ENCODE measurements around the gene IRAK2.
"Not testable (repeated sequence)": the region's sequence is repeated elsewhere in the genome, so short reads cannot be mapped to it uniquely, and the experiment has no call there.

IRAK2 gene

DNA sequence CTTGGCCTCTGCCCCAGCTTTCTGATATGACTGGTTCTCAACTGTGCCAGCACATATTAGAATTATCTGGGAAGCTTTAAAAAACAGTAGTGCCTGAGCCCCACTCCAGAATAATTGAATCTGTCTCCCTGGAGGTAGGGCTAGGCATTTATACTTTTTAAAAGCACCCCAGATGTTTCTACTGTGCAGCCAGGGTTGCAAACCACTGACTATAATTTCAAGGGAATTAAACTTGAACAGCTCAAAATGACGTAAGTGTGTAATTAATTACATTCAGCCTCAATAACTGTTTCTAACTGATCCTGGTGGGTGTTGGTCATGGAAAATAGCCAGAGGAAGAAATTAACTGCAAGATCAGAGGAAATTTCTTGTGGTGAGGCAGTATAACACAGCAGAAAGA, 4.4 kb upstream of the IRAK2 start:
- DNase-seq, result no peak

GRCh38 chr3:10160925-10161324, 3.8 kb upstream of the IRAK2 start:
- DNase-seq, result no peak

- no peak for DNase-seq
These were observed 2.5 kb upstream of the IRAK2 start for GRCh38 chr3:10162185-10162584.

DNA sequence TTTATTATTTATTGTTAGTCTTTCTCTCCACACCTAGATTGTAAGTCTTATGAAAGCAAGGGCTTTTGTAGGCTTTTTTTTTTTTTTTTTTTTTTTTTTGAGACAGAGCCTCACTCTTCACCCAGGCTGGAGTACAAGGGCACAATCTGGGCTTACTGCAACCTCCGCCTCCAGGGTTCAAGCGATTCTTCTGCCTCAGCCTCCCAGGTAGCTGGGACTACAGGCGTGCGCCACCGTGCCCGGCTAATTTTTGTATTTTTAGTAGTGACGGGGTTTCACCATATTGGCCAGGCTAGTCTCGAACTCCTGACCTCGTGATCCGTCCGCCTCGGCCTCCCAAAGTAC, 546 bp upstream of the IRAK2 start:
- not testable (repeated sequence) for DNase-seq

DNA sequence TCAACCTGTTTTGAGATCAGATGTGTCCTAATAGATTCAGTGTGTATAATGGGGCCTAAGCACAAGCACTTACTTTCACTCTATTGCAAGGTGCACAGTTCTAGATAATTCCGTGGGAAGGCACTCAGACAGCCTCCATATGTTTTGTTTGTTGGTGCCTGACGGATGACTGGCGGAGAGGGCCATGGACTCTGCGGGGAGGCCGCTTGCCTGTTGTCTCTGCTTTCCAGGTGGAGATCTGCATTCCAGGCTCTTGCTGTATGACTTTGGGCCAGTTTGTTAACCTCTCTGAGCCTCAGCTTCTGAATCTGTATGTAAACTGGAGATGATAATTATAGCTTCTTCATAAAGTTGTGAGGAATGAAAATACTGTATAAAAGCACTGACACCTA, 1.5 kb downstream of the IRAK2 start:
- DNase-seq, result no peak

- no peak for DNase-seq
These were observed 4.3 kb downstream of the IRAK2 start for GRCh38 chr3:10169000-10169496.

- no peak for DNase-seq
These were observed 6.3 kb downstream of the IRAK2 start for GRCh38 chr3:10170915-10171478.

GRCh38 chr3:10173095-10173925, 8.6 kb downstream of the IRAK2 start:
- no peak for DNase-seq

DNA sequence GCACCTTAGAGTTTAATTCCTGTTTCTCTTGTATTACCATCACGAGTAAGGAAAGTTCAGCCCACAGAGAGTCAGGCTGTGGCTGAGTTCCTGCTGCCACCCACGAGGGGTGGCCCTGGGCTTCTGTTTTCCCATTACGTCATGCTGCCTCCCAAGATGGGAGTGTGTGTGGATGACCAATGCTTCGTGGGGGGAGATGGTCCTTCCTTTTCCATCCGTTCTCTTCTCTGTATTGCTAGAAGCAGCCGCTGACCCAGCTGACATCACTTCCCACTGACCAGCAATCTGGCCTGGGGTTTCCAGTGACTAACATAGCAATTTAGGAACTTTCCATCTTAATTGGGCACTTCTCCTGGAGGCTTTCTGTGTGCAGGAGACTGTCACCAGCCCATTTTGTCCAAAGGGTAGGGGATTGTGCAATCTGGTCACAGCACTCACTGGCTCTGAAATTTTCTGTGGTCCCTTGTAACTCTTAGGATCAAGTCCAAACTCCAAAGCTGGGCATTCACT, 9.3 kb downstream of the IRAK2 start:
- DNase-seq, result no peak

DNA sequence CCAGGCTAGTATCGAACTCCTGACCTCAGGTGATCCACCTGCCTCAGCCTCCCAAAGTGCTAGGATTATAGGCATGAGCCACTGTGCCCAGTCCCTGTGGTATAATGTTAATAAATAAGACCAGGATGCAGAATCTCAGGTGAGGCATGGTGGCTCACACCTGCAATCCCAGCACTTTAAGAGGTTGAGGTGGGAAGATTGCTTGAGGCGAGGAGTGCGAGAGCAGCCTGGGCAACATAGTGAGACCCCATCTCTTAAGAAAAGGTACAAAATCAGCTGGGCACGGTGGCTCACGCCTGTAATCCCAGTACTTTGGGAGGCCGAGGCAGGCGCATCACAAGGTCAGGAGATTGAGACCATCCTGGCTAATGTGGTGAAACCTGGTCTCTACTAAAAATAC, 10.6 kb downstream of the IRAK2 start:
- DNase-seq, result not testable (repeated sequence)

- DNase-seq, result not testable (repeated sequence)
These were observed 11.4 kb downstream of the IRAK2 start for GRCh38 chr3:10176150-10176549.

GRCh38 chr3:10177737-10178136, 13.0 kb downstream of the IRAK2 start:
- no peak for DNase-seq

DNA sequence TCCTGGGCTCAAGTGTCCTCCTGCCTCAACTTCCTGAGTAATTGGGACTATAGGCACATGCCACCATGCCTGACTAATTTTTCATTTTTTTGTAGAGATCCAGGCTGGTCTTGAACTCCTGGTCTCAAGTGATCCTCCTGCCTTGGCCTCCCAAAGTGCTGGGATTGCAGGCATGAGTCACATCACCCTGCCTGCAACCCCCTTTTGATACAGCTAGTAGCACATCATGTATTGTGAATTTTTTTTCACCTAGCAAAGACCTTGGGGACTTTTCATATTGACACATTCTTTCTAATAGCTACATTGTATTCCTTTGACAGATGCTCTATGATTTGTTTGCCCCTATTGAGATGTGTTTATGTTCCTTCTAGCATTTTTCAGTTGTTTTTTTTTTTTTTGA, 14.2 kb downstream of the IRAK2 start:
- no peak for DNase-seq

DNA sequence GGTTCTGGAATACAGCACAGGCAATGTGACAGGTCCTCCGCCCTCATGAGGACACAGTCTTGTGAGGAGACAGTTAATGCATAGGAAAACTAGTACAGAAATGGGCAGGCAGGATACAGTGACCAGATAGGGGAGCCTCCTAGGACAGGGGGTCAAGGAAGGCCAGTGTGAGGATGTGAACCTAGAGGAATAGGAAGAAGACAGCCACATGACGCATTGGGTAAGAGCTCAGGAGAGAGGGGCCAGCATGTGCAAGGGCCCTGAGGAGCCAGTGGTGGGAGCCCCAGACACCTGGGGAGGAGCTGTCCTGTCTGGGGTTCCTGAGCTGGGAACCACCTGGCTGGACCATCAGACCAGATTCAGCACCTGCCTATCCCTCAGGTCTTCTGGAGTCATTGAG, 15.6 kb downstream of the IRAK2 start:
- no peak for DNase-seq

- DNase-seq, result no peak
These were observed 16.1 kb downstream of the IRAK2 start for GRCh38 chr3:10180738-10181295.

GRCh38 chr3:10182950-10183349, 18.2 kb downstream of the IRAK2 start:
- DNase-seq, result no peak

GRCh38 chr3:10184250-10184649, 19.5 kb downstream of the IRAK2 start:
- no peak for DNase-seq

DNA sequence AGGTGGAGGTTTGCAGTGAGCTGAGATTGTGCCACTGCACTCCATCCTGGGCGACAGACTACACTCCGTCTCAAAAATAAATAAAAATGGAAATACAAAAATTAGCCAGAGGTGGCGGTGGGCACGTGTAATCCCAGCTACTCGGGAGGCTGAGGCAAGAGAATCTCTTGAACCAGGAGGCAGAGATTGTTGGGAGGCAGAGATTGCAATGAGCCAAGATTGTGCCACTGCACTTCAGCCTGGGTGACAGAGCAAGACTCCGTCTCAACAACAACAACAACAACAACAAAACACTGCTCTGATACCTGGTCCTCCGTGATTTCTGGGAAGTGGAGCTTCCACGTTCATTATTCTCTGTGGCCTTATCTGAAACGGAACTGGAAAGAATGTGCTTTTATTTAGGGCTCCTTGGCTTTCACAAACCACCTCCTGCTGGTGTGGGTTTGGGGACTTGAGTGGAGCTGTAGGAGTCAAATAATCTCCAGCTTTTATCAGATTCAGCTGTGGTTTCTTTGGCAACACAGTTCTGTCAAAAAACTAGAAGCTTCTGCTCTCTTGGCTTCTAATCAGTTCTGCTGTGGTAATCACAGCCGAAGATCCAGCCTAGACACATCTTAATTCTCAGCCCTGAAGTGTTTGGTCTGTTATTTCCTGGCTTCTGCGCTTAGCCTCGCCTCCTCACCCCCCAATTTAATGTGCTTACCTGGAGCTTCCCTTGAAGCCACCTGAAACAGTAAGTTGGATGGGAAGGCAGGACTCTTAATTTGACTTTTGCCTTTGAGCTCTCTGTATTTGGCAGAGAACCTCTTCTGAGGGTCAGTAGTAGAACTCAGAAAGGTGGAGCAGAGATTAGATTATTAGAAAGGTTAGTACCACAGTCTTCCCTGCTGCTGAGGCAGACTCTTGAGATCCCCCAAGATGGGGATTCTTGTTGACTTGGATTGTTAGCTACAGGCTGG, 21.4 kb downstream of the IRAK2 start:
- DNase-seq, result no peak

DNA sequence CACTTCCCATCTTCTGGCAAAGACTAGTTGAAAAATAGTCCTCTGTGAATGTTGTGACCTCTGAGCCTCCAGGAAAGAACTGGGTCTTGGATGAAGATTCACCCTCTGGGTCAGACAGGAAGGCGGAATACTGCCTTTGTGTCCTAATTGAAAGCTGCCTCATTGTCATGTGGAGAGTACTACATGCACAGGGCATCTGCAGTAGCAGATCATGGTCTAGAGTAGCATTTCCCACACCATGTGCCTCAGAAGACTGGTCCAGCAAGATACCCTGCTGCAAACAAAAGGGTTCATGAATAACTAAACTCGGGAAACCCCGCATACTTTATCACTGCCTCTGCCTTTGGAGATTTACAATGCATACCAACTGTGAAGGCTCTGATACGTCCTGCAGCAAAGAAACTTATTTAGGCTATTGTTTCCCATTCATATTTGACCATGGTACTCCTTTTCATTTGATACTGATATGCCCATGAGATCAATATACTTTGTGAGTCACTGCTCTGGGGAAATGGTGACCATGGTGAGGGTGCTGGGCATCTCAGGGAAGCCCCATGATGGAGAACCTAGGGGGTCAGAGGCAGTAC, 22.7 kb downstream of the IRAK2 start:
- no peak for DNase-seq

GRCh38 chr3:10187944-10188343, 23.2 kb downstream of the IRAK2 start:
- no peak for DNase-seq

DNA sequence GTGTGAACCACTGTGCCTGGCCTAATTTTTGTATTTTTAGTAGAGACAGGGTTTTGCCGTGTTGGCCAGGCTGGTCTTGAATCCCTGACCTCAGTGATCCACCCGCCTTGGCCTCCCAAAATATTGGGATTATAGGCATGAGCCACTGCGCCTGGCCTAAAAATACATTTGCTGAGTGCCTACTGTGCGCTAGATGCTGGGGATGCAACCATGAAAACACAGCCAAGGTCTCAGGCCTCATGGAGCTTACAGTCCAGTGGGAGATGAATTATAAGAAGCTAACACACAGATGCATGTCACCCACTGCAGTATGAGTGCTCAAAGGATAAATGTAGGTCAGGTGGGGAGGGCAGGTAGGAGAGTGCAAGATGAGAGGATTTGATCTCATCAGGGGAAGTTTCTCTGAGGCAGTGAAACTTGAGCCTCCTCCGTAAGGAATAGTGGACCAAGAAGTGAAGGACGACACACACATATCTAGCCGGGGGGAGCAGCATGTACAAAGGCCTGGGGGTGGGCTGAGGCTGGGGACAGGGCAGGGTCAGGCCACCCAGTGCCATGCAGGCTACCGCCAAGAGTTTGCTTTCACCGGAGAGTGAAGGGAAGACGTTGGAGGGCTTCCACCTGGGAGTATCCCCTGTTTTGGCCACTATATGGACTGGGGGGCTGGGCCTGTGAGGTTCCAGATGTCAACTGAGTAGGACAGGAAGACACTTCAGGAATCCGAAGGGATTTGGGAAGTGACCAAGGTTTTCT, 24.3 kb downstream of the IRAK2 start:
- no peak for DNase-seq

Measured in NCI-H1092 treated with DMSO at 0.1 percent for 48 hours (cell line).